HG03558 (cell line): ENCODE data around the gene FAM118A.
"Not testable (repeated sequence)": the region's sequence is repeated elsewhere in the genome, so short reads cannot be mapped to it uniquely, and the experiment has no call there.

Experiments used
- ATAC-seq: cut with Tn5 transposase; IDR thresholded peaks from one replicate; pipeline ENCODE4 v1.9.1; 2021; ENCODE audit warnings: moderate number of reproducible peaks; ENCODE audit not compliant: unreplicated experiment; ENCODE audit errors: extremely low read depth

FAM118A gene

DNA sequence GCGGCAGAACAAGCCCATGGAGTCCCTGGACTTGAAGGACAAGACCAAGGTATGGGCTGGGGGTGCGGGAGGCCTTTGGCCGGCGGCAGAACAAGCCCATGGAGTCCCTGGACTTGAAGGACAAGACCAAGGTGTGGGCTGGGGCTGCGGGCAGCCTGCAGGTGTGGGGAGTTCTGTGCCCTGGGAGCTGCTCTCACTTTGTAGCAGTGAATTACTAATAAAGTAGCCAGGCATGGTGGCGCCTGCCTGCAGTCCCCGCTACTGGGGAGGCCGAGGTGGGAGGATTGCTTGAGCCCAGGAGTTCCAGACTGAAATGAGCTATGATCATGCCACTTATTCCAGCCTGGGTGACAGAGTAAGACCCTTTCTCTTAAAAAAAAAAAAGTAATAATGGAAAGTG lies 18.5 kb downstream of the FAM118A start:
- ATAC-seq, result not testable (repeated sequence)

- ATAC-seq, result no peak
Observed at GRCh38 chr22:45328822-45329529, 19.2 kb downstream of the FAM118A start.

DNA sequence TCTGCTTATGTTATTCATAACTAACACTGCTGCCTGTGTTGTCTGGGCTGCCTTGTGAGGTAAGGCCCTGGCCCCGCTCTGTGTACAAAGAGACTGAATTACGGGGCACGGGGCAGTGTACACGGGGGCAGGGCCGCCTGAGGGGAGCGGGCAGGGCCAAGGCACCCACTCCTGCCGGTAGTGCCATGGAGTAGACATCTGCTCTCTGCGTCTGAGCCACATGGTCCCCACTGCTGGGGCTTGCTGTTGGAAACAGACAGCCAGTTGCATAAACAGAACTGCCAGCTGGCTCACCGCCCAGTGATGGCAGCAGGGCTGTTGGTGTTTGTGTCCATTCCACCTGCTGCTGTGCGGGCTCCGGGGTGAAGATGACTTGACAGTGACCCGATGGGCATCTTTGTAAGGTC lies 19.8 kb downstream of the FAM118A start:
- ATAC-seq, result no peak

DNA sequence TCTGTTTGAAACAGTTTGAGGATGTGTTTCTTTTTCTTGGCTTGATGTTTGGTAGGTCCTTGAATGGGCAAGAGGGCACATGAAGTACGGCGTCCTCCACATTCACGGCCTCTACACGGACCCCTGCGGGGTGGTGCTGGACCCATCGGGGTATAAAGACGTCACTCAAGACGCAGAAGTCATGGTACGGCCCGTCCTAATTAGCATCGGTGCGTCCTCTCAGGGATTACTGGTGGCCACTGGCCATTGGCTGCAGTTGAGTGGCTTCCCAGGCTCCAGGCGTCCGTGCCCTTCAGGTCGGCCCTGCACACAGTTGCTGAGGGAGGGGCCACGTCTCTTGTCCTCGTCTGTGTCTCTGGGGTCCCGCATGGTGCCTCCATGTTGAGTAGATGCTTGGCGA lies 20.8 kb downstream of the FAM118A start:
- no peak for ATAC-seq

DNA sequence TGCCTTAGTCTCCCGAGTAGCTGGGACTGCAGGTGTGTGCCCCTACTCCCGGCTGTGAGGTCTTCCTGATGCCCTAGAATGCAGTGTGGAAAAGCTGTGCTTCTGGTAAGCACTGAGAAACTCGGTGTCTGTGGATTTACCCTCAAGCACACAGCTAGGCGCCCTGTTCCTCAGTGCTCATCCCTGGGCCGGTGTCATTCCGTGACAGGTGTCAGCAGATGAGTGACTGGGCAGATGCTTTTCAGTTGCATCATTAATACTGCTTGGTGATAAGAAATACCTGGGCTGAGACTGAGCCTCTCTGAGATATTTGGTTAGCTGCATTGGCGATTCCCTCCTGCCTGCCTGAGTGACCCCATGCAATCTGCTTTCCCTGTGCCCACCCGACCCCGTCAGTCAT lies 21.8 kb downstream of the FAM118A start:
- no peak for ATAC-seq

DNA sequence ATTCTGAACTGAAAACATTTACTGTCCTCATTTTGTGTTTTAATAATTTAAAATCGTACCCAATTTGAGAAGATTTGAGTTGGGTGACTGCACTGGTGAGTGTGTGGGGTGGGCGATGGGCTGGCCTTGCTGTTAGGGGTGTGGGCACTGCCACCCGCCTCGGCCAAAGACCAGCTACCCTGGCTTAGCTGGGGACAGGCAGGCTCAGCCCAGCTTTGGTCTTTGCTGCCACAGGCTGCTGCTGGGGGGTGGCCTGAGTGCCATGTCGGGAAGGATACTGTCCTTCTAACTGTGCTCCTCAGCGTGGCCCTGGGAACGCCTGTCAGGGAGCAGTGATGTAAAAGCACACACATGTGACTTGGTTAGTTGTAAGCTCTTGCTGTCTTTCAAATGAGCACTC lies 22.3 kb downstream of the FAM118A start:
- no peak for ATAC-seq

- no peak for ATAC-seq
Observed at GRCh38 chr22:45334068-45334467, 24.3 kb downstream of the FAM118A start.

DNA sequence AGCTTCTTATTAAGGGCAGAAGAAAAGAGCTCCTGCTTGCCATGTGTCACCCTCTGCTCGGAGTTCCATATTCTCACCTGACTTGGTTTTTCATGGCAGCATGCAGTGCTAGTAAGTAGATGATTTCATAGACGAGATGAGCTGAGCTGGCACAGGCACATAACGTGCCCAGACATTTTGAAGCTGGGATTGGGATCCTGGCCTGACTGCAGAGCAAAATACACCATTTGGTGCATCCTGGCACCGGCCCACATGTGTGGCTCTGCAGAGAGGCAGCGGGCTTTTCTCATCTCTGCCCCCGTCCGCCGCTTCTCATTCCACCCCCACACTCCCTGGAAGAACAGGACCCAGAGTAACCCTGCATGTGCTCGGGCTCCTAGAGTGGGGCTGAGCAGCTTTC lies 24.8 kb downstream of the FAM118A start:
- no peak for ATAC-seq

GRCh38 chr22:45335021-45335818 lies 25.5 kb downstream of the FAM118A start:
- ATAC-seq, result no peak

DNA sequence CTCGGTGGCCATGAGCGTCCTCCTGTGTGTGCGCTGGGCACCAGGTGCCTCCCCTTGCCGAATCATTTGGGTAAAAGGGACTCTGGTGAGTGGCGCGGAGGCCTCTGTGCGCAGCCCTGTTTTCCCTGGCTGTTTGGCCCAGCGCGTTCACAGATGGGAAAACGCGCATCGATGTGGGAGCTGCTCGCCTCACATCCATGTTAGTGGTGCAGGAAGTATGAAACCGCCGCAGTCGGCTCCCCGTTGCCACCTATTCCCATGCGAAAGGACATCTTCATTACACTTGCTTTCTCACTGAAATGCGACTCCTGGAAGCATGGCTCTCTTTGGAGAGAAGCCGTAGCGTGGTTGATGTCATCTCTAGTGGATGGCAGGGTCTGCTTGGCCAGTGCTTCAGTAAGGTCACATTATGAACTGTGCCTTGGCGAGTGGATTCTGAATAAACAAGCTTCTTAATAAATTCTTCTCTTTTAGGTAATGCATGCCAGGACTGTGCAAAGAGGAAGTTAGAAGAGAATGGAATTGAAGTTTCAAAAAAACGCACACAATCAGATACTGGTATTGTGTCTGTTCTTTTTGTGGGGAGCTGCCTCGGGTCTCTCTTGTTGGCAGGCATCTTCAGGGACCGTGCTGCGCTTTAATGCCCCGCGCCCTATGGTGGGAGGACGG lies 26.3 kb downstream of the FAM118A start:
- ATAC-seq, result no peak

DNA sequence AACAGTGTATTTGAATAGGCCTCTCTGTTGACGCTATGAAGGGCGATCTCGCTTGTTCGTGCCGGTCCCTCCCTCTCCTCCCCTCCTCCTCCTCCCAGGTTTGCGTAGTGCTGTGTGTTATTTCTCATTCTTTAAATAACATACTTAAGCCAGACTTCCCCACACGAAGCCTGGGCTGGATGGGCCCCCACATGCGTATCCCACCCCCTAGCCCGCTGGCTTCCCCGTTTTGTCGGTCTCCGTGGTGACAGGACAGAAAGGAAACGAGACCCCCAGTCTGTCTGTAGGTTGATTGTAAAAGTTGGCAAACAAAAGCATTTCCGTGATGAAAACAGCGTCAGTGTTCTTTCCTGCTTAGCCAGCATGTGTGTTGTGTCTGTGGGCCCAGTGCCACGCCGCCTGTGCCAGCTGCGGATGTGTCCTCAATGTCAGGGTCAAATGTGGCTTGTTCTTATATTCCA lies 27.3 kb downstream of the FAM118A start:
- no peak for ATAC-seq

DNA sequence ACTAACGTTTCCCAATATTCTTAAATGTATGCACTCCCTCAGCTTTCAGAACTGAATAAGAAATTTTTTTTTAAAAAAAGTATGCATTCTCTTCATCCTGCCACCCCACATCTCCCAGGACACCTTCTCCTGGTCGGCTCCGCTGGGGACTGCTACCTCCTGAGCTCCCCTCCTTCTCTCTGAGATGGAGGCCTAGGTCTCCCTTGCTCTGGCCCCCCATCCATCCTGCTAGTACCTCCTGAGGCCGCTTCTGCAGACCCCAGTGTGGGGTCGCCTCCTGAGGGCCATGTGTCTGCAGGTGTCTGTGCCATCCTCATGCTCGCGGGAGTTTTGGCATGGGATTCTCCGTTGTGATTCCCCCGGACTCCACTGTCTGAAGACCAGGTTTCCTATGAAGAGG lies 27.8 kb downstream of the FAM118A start:
- no peak for ATAC-seq

DNA sequence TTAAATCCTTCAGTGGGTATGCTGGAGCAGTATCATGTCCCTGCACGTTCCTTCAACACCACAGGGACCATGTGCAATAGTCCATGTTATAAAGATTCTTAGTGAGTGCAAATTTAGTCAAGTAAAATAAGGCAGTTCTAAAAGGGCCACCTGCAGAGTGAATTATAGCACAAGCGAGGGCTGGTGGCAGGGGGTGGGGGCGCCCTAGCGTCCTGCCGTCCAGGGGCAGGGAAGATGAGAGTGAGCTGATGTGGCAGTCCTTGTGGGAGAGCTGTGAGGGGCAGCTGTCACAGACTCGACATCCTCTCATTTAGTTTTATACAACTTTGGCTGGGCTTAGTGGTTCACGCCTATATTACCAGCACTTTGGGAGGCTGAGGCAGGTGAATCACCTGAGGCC lies 29.1 kb downstream of the FAM118A start:
- ATAC-seq, result no peak

DNA sequence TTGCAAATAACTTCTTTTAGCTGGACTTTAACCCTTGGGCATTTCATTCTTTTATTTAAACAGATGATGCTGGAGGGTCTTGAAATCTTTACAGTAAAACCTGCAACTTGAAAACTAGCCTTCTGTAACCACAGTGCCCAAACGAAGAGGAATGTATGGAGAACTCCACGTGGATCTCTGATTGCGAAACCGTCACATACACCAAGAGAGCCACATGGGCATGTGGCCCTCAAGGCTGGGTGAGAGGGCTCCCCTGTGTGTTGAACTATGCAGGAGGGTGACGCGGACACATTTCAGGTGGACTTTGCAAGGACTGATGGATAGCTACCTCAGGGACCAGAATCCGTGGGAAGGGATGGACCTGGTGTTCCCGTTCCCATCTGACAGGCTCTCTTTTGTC lies 30.6 kb downstream of the FAM118A start:
- ATAC-seq, result no peak

- ATAC-seq, result no peak
Observed at GRCh38 chr22:45341498-45341897, 31.8 kb downstream of the FAM118A start.

DNA sequence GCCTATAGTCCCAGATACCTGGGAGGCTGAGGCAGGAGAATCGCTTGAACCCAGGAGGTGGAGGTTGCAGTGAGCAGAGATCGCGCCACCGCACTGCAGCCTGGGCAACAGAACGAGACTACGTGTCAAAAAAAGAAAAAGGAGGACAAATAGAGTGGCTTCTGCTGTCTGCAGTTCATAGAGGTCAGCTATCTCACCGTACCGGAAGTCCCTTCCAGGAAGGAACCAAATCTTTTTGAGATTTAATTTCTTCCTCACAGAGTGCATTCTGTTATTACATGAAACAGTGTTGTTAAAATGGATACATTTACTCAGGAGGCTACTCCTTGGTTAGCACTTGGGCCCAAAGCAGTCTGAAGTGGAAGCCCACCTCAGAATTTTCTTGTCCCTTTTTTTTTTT lies 33.4 kb downstream of the FAM118A start:
- no peak for ATAC-seq

GRCh38 chr22:45344334-45344733 lies 34.6 kb downstream of the FAM118A start:
- ATAC-seq, result no peak

- no peak for ATAC-seq
Observed at GRCh38 chr22:45349916-45350315, 40.2 kb downstream of the FAM118A start.

DNA sequence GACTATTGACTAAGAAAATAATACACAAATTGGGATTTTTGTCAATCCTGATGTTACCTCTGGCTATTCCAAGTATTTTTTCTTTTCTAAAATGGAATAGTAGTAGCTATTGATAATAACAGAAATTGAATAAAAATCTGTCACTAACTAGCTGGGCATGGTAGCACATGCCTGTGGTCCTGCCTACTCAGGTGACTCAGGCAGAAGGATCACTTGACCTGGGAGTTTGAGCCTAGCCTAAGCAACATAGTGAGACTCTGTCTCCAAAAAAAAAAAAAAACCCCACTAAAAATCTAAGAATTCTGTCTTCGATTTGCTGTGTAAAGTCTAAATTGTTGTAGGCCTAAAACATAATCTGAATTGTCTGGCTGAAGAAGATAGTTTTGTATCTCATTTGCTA lies 42.2 kb downstream of the FAM118A start:
- ATAC-seq, result no peak

DNA sequence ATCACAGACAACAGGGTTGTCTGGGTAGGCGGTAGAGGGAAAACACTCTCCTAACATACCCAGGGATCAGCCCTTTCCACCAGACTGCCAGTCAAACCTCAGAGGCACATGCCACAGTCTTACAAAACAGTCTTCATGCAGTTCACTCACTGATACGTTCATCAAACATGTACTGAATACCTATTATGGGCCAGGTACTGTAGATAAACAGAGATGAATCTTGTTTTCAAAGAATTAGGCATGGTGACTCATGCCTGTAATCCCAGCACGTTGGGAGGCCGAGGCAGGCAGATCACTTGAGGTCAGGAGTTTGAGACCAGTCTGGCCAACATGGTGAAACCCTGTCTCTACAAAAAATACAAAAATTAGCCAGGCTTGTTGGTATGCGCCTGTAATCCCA lies 43.0 kb downstream of the FAM118A start:
- ATAC-seq, result not testable (repeated sequence)

DNA sequence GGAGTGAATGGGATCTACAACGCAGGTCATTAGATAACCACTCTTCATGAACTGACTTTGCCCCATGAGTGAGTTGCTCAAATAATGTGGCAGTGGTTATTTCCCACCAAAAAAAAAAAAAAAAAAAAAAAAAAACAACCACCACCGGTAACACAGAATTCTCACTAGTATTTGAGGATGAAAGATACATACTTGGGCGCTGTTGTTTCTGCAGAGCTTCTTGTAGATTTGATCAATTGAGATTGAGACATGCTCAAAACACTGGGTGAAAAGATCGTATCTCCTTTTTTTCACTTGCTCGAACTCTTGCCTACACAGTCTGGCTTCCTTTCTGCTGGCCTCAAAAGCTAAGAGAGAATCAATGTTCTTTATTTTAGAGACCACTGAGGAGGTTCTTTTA lies 44.1 kb downstream of the FAM118A start:
- ATAC-seq, result no peak
